UCSD-AML1 (cell line): Measurements from ENCODE around the gene CHRNG.

Experiments
- DNase-seq: peaks from one replicate; lab custom pipeline; 2025; ENCODE audit not compliant: unreplicated experiment; lab: John Stamatoyannopoulos, UW

Gene CHRNG

GRCh38 chr2:232575404-232575746, 35.9 kb downstream of the CHRNG start:
- no peak for DNase-seq

GRCh38 chr2:232576995-232577394, 37.5 kb downstream of the CHRNG start:
- no peak for DNase-seq

GRCh38 chr2:232577841-232578240, 38.3 kb downstream of the CHRNG start:
- DNase-seq = no peak

- no peak for DNase-seq
Observed at GRCh38 chr2:232578626-232579025, 39.1 kb downstream of the CHRNG start.

- DNase-seq = no peak
Observed at GRCh38 chr2:232580648-232580981, 41.1 kb downstream of the CHRNG start.

- DNase-seq = no peak
Observed at GRCh38 chr2:232581725-232582124, 42.2 kb downstream of the CHRNG start.

- DNase-seq = no peak
Observed at GRCh38 chr2:232584238-232584637, 44.7 kb downstream of the CHRNG start.

- no peak for DNase-seq
Observed at GRCh38 chr2:232586943-232587505, 47.5 kb downstream of the CHRNG start.

- DNase-seq = peak; percentile 23
Observed at GRCh38 chr2:232587512-232587911, 48.0 kb downstream of the CHRNG start.

- no peak for DNase-seq
Observed at GRCh38 chr2:232588031-232588430, 48.5 kb downstream of the CHRNG start.

- no peak for DNase-seq
Observed at GRCh38 chr2:232588680-232589585, 49.4 kb downstream of the CHRNG start.

GRCh38 chr2:232592772-232593395, 53.4 kb downstream of the CHRNG start:
- no peak for DNase-seq

GRCh38 chr2:232593982-232594381, 54.5 kb downstream of the CHRNG start:
- DNase-seq = no peak
